Gastroesophageal sphincter (tissue), 4 donors: Measurements from ENCODE around the gene CNNM2. TPM values are rescaled to one million over a fixed set of nuclear protein-coding genes. Genes with fewer than 3 reads are reported as not detected.

Source experiments
- ATAC-seq: fragments of 150-250 bp; one replicate; pipeline ENCODE4 v1.9.1; 2016; ENCODE audit warnings: mild to moderate bottlenecking, moderate library complexity
- H3K27ac ChIP-seq, 4 donors: fragments of 200-600 bp; sonication (generic) in 3 of 4; 1 replicate in 3 of 4; 2 replicates in 1 of 4; pipeline ENCODE4 v1.5.1; 2016 to 2019
- H3K27me3 ChIP-seq: fragments of 200-600 bp; sonication (generic); one replicate; pipeline ENCODE4 v1.5.1; 2019
- H3K36me3 ChIP-seq, 2 donors: fragments of 200-600 bp; sonication (generic); one replicate each; pipeline ENCODE4 v1.5.1; 2019; ENCODE audit warnings: control low read depth in 1 of 2
- H3K4me1 ChIP-seq, 3 donors: fragments of 200-600 bp; sonication (generic); 1 replicate in 2 of 3; 2 replicates in 1 of 3; pipeline ENCODE4 v1.5.1; 2016 to 2019; ENCODE audit warnings: control low read depth in 2 of 3
- H3K4me3 ChIP-seq, 2 donors: fragments of 200-600 bp; sonication (generic); one replicate each; pipeline ENCODE4 v1.5.1; 2019; ENCODE audit warnings: mild to moderate bottlenecking in 1 of 2, moderate library complexity in 1 of 2
- H3K9me3 ChIP-seq, 3 donors: fragments of 200-600 bp; sonication (generic); one replicate each; pipeline ENCODE4 v1.5.1; 2017 to 2019; ENCODE audit warnings: control low read depth in 2 of 3
- CTCF ChIP-seq, 4 experiments: fragments of 200-600 bp in 2 of 4; fragments of 450-650 bp in 2 of 4; sonication (generic) in 1 of 4; IDR thresholded peaks; one replicate each; pipeline ENCODE4 v1.5.1; 2017 to 2019; ENCODE audit warnings: antibody characterized with exemption in 4 of 4, mild to moderate bottlenecking in 2 of 4, moderate library complexity in 2 of 4
- EP300 ChIP-seq: sonication (generic); formaldehyde crosslinking; IDR thresholded peaks from one replicate; pipeline ENCODE4 v1.6.1; 2017; ENCODE audit warnings: antibody characterized with exemption, mild to moderate bottlenecking
- POLR2A ChIP-seq, 2 donors: fragments of 450-650 bp; IDR thresholded peaks; one replicate each; pipeline ENCODE4 v1.6.1; 2017; ENCODE audit warnings: antibody characterized with exemption in 2 of 2, mild to moderate bottlenecking in 2 of 2, moderate library complexity in 1 of 2
- POLR2AphosphoS5 ChIP-seq: sonication (generic); formaldehyde crosslinking; IDR thresholded peaks from one replicate; pipeline ENCODE4 v1.6.1; 2017; ENCODE audit warnings: antibody characterized with exemption
- WGBS, 2 donors: methylation state at CpG; one replicate each; pipeline ENCODE4 v1.1.5; 2018; ENCODE audit warnings: low coverage in 1 of 2; 5-methylcytosine and 5-hydroxymethylcytosine counted together
- total RNA-seq, 4 donors: library from RNA; depleted of rRNA; stranded (reverse); fragments of >200 nt; gene quantifications; one replicate each; pipeline ENCODE4 v1.1.0, GENCODE V29; 2016

The CNNM2 gene
- total RNA-seq, 4 donors from 2014 or later, result 3.8 to 10.7 (median 7.5) TPM

- Histone ChIP-seq H3K4me3 (no peak overlapping the region), H3K9me3 (peaks cover 0 to 10% (median 0%) of the 10 kb centered on the region in 3 donors), H3K36me3 (no peaks in the 10 kb centered on the region), H3K27me3 (no peaks in the 10 kb centered on the region), H3K4me1 (no peaks in the 10 kb centered on the region), H3K27ac (no peak overlapping the region)
- TF ChIP-seq POLR2AphosphoS5 (no peak), CTCF (IDR thresholded peaks at IDR 0.05) (no peak), EP300 (no peak), POLR2A (IDR thresholded peaks at IDR 0.05) (no peak)
- no peak for ATAC-seq
- WGBS, 2 donors, result 94% methylated on average over 4 of the region's 5 CpGs; no CpG with 5 or more reads in 1 of the 2 donors
Measured at GRCh38 chr10:103007017-103007416, 88.9 kb downstream of the CNNM2 start.

- no peaks in the 10 kb centered on the region for H3K36me3 ChIP-seq
- TF ChIP-seq POLR2AphosphoS5 (no peak), POLR2A (IDR thresholded peaks at IDR 0.05) (no peak), CTCF (IDR thresholded peaks at IDR 0.05) (no peak), EP300 (no peak)
- no peaks in the 10 kb centered on the region for H3K9me3 ChIP-seq
- no peak overlapping the region for H3K4me3 ChIP-seq
- no peak for ATAC-seq
- no peaks in the 10 kb centered on the region for H3K27me3 ChIP-seq
- no peaks in the 10 kb centered on the region for H3K4me1 ChIP-seq
- 38 to 63% methylated on average over 3 to 5 of the region's 5 CpGs for WGBS, 2 donors
- no peak overlapping the region for H3K27ac ChIP-seq
Measured at GRCh38 chr10:103013416-103013815, 95.3 kb downstream of the CNNM2 start.

- 96 to 100% methylated on average over 2 to 3 of the region's 3 CpGs for WGBS, 2 donors
- Histone ChIP-seq H3K9me3 (no peaks in the 10 kb centered on the region), H3K4me3 (no peak overlapping the region), H3K27me3 (no peaks in the 10 kb centered on the region), H3K27ac (no peak overlapping the region), H3K36me3 (no peaks in the 10 kb centered on the region), H3K4me1 (peaks cover 0 to 8% (median 0%) of the 10 kb centered on the region in 3 donors)
- no peak for ATAC-seq
- TF ChIP-seq POLR2AphosphoS5, result no peak
- TF ChIP-seq EP300, result no peak
- no peak for TF ChIP-seq CTCF (IDR thresholded peaks at IDR 0.05)
- no peak for TF ChIP-seq POLR2A (IDR thresholded peaks at IDR 0.05)
Measured at GRCh38 chr10:103019425-103019824, 101.3 kb downstream of the CNNM2 start.

- peaks cover 0 to 8% (median 0%) of the 10 kb centered on the region in 3 donors for H3K4me1 ChIP-seq
- H3K36me3 ChIP-seq, result no peaks in the 10 kb centered on the region
- peak overlapping the region in 3 of 4 donors; percentile 32 to 48 (median 44) for H3K27ac ChIP-seq
- TF ChIP-seq POLR2A (IDR thresholded peaks at IDR 0.05), result no peak
- no peak for TF ChIP-seq POLR2AphosphoS5
- TF ChIP-seq CTCF (IDR thresholded peaks at IDR 0.05), result no peak
- TF ChIP-seq EP300, result no peak
- 78 to 88% methylated on average over 16 to 18 of the region's 18 CpGs for WGBS, 2 donors
- no peaks in the 10 kb centered on the region for H3K27me3 ChIP-seq
- no peak overlapping the region for H3K4me3 ChIP-seq
- ATAC-seq, result no peak
- no peaks in the 10 kb centered on the region for H3K9me3 ChIP-seq
Measured at GRCh38 chr10:103021150-103021899, 103.2 kb downstream of the CNNM2 start.

- no peak for TF ChIP-seq POLR2AphosphoS5
- TF ChIP-seq POLR2A (IDR thresholded peaks at IDR 0.05), result no peak
- no peak for TF ChIP-seq EP300
- TF ChIP-seq CTCF (IDR thresholded peaks at IDR 0.05), result no peak
- H3K36me3 ChIP-seq, result no peaks in the 10 kb centered on the region
- H3K9me3 ChIP-seq, result no peaks in the 10 kb centered on the region
- peak overlapping the region in 3 of 4 donors; percentile 32 to 48 (median 44) for H3K27ac ChIP-seq
- H3K4me1 ChIP-seq, result peaks cover 0 to 8% (median 0%) of the 10 kb centered on the region in 3 donors
- H3K27me3 ChIP-seq, result no peaks in the 10 kb centered on the region
- 27 to 40% methylated on average over 4 to 5 of the region's 5 CpGs for WGBS, 2 donors
- H3K4me3 ChIP-seq, result no peak overlapping the region
- ATAC-seq, result peak; percentile 66
Measured at GRCh38 chr10:103021900-103022293, 103.8 kb downstream of the CNNM2 start.
